Right atrium auricular region (tissue), 2 donors: ENCODE data around the gene C2orf78. TPM values are rescaled to one million over a fixed set of nuclear protein-coding genes. Genes with fewer than 3 reads are reported as not detected.

Source experiments
- DNase-seq: peaks from one replicate; pipeline ENCODE4 v3.0.0-alpha.2; 2019; ENCODE audit warnings: low spot score
- H3K27ac ChIP-seq, 2 donors: fragments of 200-600 bp; sonication (generic); 1 replicate in 1 of 2; 2 replicates in 1 of 2; pipeline ENCODE4 v1.5.1; 2016 to 2019
- H3K27me3 ChIP-seq, 2 donors: fragments of 200-600 bp; sonication (generic); one replicate each; pipeline versions ENCODE4 v1.5.1 to v1.6.0; 2017 to 2019
- H3K36me3 ChIP-seq: fragments of 200-600 bp; sonication (generic); one replicate; pipeline ENCODE4 v1.5.1; 2016
- H3K4me1 ChIP-seq, 2 donors: fragments of 200-600 bp; sonication (generic); one replicate each; pipeline versions ENCODE4 v1.5.1 to v1.6.0; 2017 to 2019
- H3K4me3 ChIP-seq, 2 donors: fragments of 200-600 bp; sonication (generic); 1 replicate in 1 of 2; 2 replicates in 1 of 2; pipeline ENCODE4 v1.5.1; 2017 to 2019; ENCODE audit warnings: mild to moderate bottlenecking in 1 of 2, moderate library complexity in 1 of 2
- H3K9me3 ChIP-seq, 2 donors: fragments of 200-600 bp; sonication (generic); one replicate each; pipeline ENCODE4 v1.5.1; 2019
- total RNA-seq, 2 donors: library from RNA; depleted of rRNA; stranded (reverse); fragments of >200 nt; gene quantifications; one replicate each; pipeline ENCODE4 v1.1.0, GENCODE V29; 2016
- TF ChIP-seq, protein P1 (sequence below), 2 donors: fragments of 200-600 bp; sonication (generic); IDR thresholded peaks; one replicate each; pipeline ENCODE4 v1.5.1; 2019; ENCODE audit warnings: antibody characterized with exemption in 2 of 2

Gene C2orf78
- total RNA-seq, 2 donors from 2014 or later: not detected

DNA sequence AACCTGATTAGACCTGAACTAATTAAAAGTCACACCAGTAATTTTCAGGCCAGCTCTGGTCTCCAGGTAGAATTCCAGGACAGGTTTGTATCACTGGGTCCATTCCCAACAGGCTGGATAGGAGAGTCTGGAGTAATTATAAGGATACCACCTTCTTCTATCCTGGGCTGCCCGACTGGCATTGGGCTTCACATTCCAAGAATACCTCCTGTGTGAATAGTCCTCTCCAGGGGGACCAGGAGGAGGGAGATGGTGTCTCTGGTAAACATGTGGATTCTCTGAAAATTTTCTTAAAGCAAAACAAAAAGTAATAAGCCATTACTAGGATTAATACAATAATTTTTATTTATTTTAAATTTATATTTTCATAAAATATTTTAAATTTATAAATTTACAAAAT lies 21.4 kb upstream of the C2orf78 start:
- no peak overlapping the region for H3K27ac ChIP-seq
- TF ChIP-seq, protein P1, sequence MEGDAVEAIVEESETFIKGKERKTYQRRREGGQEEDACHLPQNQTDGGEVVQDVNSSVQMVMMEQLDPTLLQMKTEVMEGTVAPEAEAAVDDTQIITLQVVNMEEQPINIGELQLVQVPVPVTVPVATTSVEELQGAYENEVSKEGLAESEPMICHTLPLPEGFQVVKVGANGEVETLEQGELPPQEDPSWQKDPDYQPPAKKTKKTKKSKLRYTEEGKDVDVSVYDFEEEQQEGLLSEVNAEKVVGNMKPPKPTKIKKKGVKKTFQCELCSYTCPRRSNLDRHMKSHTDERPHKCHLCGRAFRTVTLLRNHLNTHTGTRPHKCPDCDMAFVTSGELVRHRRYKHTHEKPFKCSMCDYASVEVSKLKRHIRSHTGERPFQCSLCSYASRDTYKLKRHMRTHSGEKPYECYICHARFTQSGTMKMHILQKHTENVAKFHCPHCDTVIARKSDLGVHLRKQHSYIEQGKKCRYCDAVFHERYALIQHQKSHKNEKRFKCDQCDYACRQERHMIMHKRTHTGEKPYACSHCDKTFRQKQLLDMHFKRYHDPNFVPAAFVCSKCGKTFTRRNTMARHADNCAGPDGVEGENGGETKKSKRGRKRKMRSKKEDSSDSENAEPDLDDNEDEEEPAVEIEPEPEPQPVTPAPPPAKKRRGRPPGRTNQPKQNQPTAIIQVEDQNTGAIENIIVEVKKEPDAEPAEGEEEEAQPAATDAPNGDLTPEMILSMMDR (IDR thresholded peaks at IDR 0.05): no peak
- no peaks in the 10 kb centered on the region for H3K9me3 ChIP-seq
- no peak overlapping the region for H3K4me3 ChIP-seq
- H3K36me3 ChIP-seq: peaks cover 70% of the 10 kb centered on the region
- no peaks in the 10 kb centered on the region for H3K27me3 ChIP-seq
- peaks cover 0 to 22% of the 10 kb centered on the region in 2 donors for H3K4me1 ChIP-seq
- DNase-seq: no peak

DNA sequence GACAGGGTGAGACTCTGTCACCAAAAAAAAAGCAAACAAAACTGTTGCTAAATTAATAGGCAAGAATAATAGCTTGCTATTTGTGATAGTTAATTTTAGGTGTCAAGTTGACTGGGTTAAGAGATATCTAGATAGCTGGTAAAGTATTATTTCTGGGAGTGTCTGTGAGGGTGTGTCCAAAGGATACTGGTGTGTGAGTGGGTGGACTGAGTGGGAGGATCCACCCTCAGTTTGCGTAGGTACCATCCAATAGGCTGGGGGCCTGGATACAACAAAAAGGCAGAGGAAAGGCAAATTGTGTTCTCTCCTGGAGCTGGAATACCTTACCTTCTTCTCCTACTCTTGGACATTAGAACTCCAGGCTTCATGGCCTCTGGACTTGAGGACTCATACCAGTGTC lies 19.0 kb upstream of the C2orf78 start:
- H3K27ac ChIP-seq: no peak overlapping the region
- TF ChIP-seq, protein P1 (IDR thresholded peaks at IDR 0.05): no peak
- H3K27me3 ChIP-seq: no peaks in the 10 kb centered on the region
- DNase-seq: no peak
- H3K4me3 ChIP-seq: no peak overlapping the region
- peaks cover 0 to 6% of the 10 kb centered on the region in 2 donors for H3K4me1 ChIP-seq
- peaks cover 79% of the 10 kb centered on the region for H3K36me3 ChIP-seq
- H3K9me3 ChIP-seq: no peaks in the 10 kb centered on the region

GRCh38 chr2:73766349-73766748 lies 17.6 kb upstream of the C2orf78 start:
- Histone ChIP-seq H3K9me3 (no peaks in the 10 kb centered on the region), H3K27me3 (no peaks in the 10 kb centered on the region), H3K4me3 (no peak overlapping the region), H3K36me3 (peaks cover 69% of the 10 kb centered on the region), H3K4me1 (no peaks in the 10 kb centered on the region), H3K27ac (no peak overlapping the region)
- TF ChIP-seq, protein P1 (IDR thresholded peaks at IDR 0.05): no peak
- DNase-seq: no peak

GRCh38 chr2:73766994-73767393 lies 17.0 kb upstream of the C2orf78 start:
- Histone ChIP-seq H3K9me3 (no peaks in the 10 kb centered on the region), H3K27ac (no peak overlapping the region), H3K4me1 (no peaks in the 10 kb centered on the region), H3K4me3 (no peak overlapping the region), H3K27me3 (no peaks in the 10 kb centered on the region), H3K36me3 (peaks cover 66% of the 10 kb centered on the region)
- no peak for DNase-seq
- TF ChIP-seq, protein P1 (IDR thresholded peaks at IDR 0.05): no peak

DNA sequence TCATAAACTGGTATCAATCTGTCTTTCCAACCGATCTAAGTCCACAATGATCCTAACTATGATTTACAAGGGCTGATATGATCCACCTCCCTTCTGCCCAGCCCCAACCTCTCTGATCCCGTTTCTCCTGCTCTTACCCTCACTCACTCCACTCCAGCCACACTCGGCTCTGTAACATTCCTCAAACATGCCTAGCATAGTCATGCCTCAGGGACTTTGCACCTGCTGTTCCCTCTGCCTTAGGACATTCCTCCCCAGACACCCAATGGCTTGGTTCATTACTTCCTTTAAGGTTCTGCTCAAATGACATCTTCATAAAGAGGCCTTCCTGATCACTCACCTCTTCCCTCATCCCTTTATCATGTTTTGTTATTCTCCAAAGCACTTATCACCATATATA lies 13.3 kb upstream of the C2orf78 start:
- TF ChIP-seq, protein P1 (IDR thresholded peaks at IDR 0.05): no peak
- peaks cover 57% of the 10 kb centered on the region for H3K36me3 ChIP-seq
- no peak overlapping the region for H3K4me3 ChIP-seq
- DNase-seq: no peak
- no peak overlapping the region for H3K27ac ChIP-seq
- H3K4me1 ChIP-seq: peaks cover 0 to 7% of the 10 kb centered on the region in 2 donors
- H3K27me3 ChIP-seq: no peaks in the 10 kb centered on the region
- no peaks in the 10 kb centered on the region for H3K9me3 ChIP-seq

GRCh38 chr2:73772819-73773218 lies 11.2 kb upstream of the C2orf78 start:
- H3K9me3 ChIP-seq: no peaks in the 10 kb centered on the region
- H3K4me3 ChIP-seq: no peak overlapping the region
- H3K4me1 ChIP-seq: peaks cover 0 to 15% of the 10 kb centered on the region in 2 donors
- no peak for DNase-seq
- peaks cover 58% of the 10 kb centered on the region for H3K36me3 ChIP-seq
- peak overlapping the region; percentile 16 to 41 for H3K27ac ChIP-seq
- TF ChIP-seq, protein P1 (IDR thresholded peaks at IDR 0.05): no peak
- no peaks in the 10 kb centered on the region for H3K27me3 ChIP-seq
